NT2/D1 (cell line): ENCODE measurements around the gene NEO1.

Source experiments
- DNase-seq: peaks from one replicate; pipeline ENCODE4 v3.0.0-alpha.2; 2011; ENCODE audit warnings: low read depth, low spot score
- H3K27me3 ChIP-seq: 2 replicates; pipeline ENCODE4 v1.6.0; 2011; ENCODE audit warnings: mild to moderate bottlenecking; ENCODE audit not compliant: insufficient read length, insufficient read depth
- H3K36me3 ChIP-seq: 2 replicates; pipeline ENCODE4 v1.6.1; 2011; ENCODE audit warnings: mild to moderate bottlenecking, low read length, mixed read lengths; ENCODE audit not compliant: insufficient read depth, insufficient read length
- H3K4me1 ChIP-seq: 2 replicates; pipeline ENCODE4 v1.5.1; 2011; ENCODE audit not compliant: insufficient read depth, insufficient read length
- H3K4me3 ChIP-seq: 2 replicates; pipeline ENCODE4 v1.5.1; 2011; ENCODE audit warnings: low read depth; ENCODE audit not compliant: insufficient read length
- H3K9ac ChIP-seq: 2 replicates; pipeline ENCODE4 v1.6.0; 2011; ENCODE audit warnings: low read depth; ENCODE audit not compliant: insufficient read length
- H3K9me3 ChIP-seq: 2 replicates; pipeline ENCODE4 v1.5.1; 2011; ENCODE audit warnings: mild to moderate bottlenecking, low read length; ENCODE audit not compliant: insufficient read depth
- SUZ12 ChIP-seq: IDR thresholded peaks from 2 replicates; pipeline ENCODE4 v1.6.1; 2011; ENCODE audit not compliant: insufficient read length, insufficient read depth; ENCODE audit errors: extremely low read depth
- YY1 ChIP-seq: IDR thresholded peaks from 2 replicates; pipeline ENCODE4 v1.6.1; 2011; ENCODE audit not compliant: insufficient read length, insufficient read depth
- ZNF274 ChIP-seq: IDR thresholded peaks from 2 replicates; pipeline ENCODE4 v1.6.1; 2011; ENCODE audit warnings: mild to moderate bottlenecking, low read depth, low read length

The NEO1 gene

GRCh38 chr15:73046073-73046472, 6.2 kb upstream of the NEO1 start:
- Histone ChIP-seq H3K4me1 (no peaks in the 10 kb centered on the region), H3K27me3 (peaks cover 7% of the 10 kb centered on the region), H3K9me3 (no peaks in the 10 kb centered on the region), H3K36me3 (no peaks in the 10 kb centered on the region), H3K4me3 (no peak overlapping the region), H3K9ac (no peak overlapping the region)
- no peak for DNase-seq
- TF ChIP-seq YY1 = no peak
- no peak for TF ChIP-seq ZNF274
- no peak for TF ChIP-seq SUZ12

- Histone ChIP-seq H3K4me1 (no peaks in the 10 kb centered on the region), H3K4me3 (no peak overlapping the region), H3K27me3 (peaks cover 7% of the 10 kb centered on the region), H3K36me3 (no peaks in the 10 kb centered on the region), H3K9ac (no peak overlapping the region), H3K9me3 (no peaks in the 10 kb centered on the region)
- DNase-seq = no peak
- TF ChIP-seq ZNF274 (no peak), YY1 (no peak), SUZ12 (no peak)
Observed at GRCh38 chr15:73047882-73048281, 4.4 kb upstream of the NEO1 start.

- no peaks in the 10 kb centered on the region for H3K36me3 ChIP-seq
- no peak for TF ChIP-seq ZNF274
- no peak for TF ChIP-seq YY1
- no peak for TF ChIP-seq SUZ12
- H3K9me3 ChIP-seq = no peaks in the 10 kb centered on the region
- H3K27me3 ChIP-seq = peaks cover 7% of the 10 kb centered on the region
- DNase-seq = no peak
- no peak overlapping the region for H3K9ac ChIP-seq
- H3K4me1 ChIP-seq = no peaks in the 10 kb centered on the region
- H3K4me3 ChIP-seq = no peak overlapping the region
Observed at GRCh38 chr15:73048624-73049295, 3.5 kb upstream of the NEO1 start.

GRCh38 chr15:73049564-73050215, 2.6 kb upstream of the NEO1 start:
- DNase-seq = no peak
- Histone ChIP-seq H3K9me3 (no peaks in the 10 kb centered on the region), H3K4me3 (no peak overlapping the region), H3K27me3 (peaks cover 7% of the 10 kb centered on the region), H3K36me3 (no peaks in the 10 kb centered on the region), H3K9ac (no peak overlapping the region), H3K4me1 (no peaks in the 10 kb centered on the region)
- no peak for TF ChIP-seq ZNF274
- TF ChIP-seq YY1 = no peak
- TF ChIP-seq SUZ12 = no peak

GRCh38 chr15:73050561-73051295, 1.5 kb upstream of the NEO1 start:
- no peak for DNase-seq
- Histone ChIP-seq H3K27me3 (peaks cover 7% of the 10 kb centered on the region), H3K36me3 (no peaks in the 10 kb centered on the region), H3K4me3 (peak overlapping the region; percentile 78), H3K9ac (no peak overlapping the region), H3K4me1 (no peaks in the 10 kb centered on the region), H3K9me3 (no peaks in the 10 kb centered on the region)
- TF ChIP-seq ZNF274 (no peak), YY1 (no peak), SUZ12 (no peak)

- Histone ChIP-seq H3K27me3 (peaks cover 7% of the 10 kb centered on the region), H3K4me1 (no peaks in the 10 kb centered on the region), H3K36me3 (no peaks in the 10 kb centered on the region), H3K9me3 (no peaks in the 10 kb centered on the region), H3K4me3 (peak overlapping the region; percentile 78), H3K9ac (peak overlapping the region; percentile 82)
- DNase-seq = no peak
- TF ChIP-seq SUZ12 = no peak
- no peak for TF ChIP-seq YY1
- no peak for TF ChIP-seq ZNF274
Observed at GRCh38 chr15:73051391-73051806, 864 bp upstream of the NEO1 start.

- peak; percentile 32 for DNase-seq
- Histone ChIP-seq H3K36me3 (no peaks in the 10 kb centered on the region), H3K9ac (peak overlapping the region; percentile 82), H3K27me3 (peaks cover 7% of the 10 kb centered on the region), H3K9me3 (no peaks in the 10 kb centered on the region), H3K4me1 (no peaks in the 10 kb centered on the region), H3K4me3 (peak overlapping the region; percentile 79)
- TF ChIP-seq SUZ12 (no peak), ZNF274 (no peak), YY1 (no peak)
Observed at GRCh38 chr15:73052653-73053397, 562 bp downstream of the NEO1 start.
